ENCODE measurements around the gene TEK. TPM values are rescaled to one million over a fixed set of nuclear protein-coding genes. Genes with fewer than 3 reads are reported as not detected.

TEK gene
- total and polyA plus RNA-seq, 9 of the 15 experiments (the other 6 are each of a cell fraction or from before 2014, with no cell fraction given): 0.03 to 0.13 (median 0.06) TPM

GRCh38 chr9:27110181-27110580, 1.2 kb downstream of the TEK start:
- no peaks in the 10 kb centered on the region for H3K79me2 ChIP-seq (ENCODE audit: control insufficient read depth, insufficient read depth, low read length)
- no peak overlapping the region for H3K9ac ChIP-seq (ENCODE audit: insufficient read depth in 1 of 2, low read depth in 2 of 2, low read length in 2 of 2)
- H3K4me2 ChIP-seq (ENCODE audit: insufficient read depth, low read length): no peak overlapping the region
- no peak overlapping the region for H3K4me3 ChIP-seq
- H3K4me1 ChIP-seq (replicated peaks in 1 of 2; ENCODE audit: control insufficient read depth in 2 of 2, insufficient read depth in 2 of 2, low read length in 2 of 2): no peaks in the 10 kb centered on the region
- no peaks in the 10 kb centered on the region for H3K36me3 ChIP-seq (ENCODE audit: control insufficient read depth, insufficient read depth, low read length)
- BruUV-seq (replicated peaks): no TSS peak
- no peaks in the 10 kb centered on the region for H4K20me1 ChIP-seq (replicated peaks; ENCODE audit: control insufficient read depth, insufficient read depth, low read length)
- H3K9me3 ChIP-seq (replicated peaks; ENCODE audit: control insufficient read depth, insufficient read depth, low read depth, low read length): no peaks in the 10 kb centered on the region
- H3K9me1 ChIP-seq (ENCODE audit: control insufficient read depth, insufficient read depth, low read length): no peaks in the 10 kb centered on the region
- in situ Hi-C loops (cut with MboI) (no loop called here), intact Hi-C loops (cut with micrococcal nuclease) (no loop called here)
- no peak for TF ChIP-seq MTF1 (CRISPR knock-in tag; IDR thresholded peaks at IDR 0.05; ENCODE audit: borderline replicate concordance)
- no peak for TF ChIP-seq CREBBP (IDR thresholded peaks at IDR 0.05; ENCODE audit: low read depth, low read length)
- TF ChIP-seq KLF1 (tag; IDR thresholded peaks at IDR 0.05): no peak
- TF ChIP-seq POLR3A (IDR thresholded peaks at IDR 0.05; ENCODE audit: borderline replicate concordance, extremely low read depth, insufficient read depth, insufficient read length): no peak
- no peak for TF ChIP-seq SMARCC2 (IDR thresholded peaks at IDR 0.05; ENCODE audit: low read depth)
- no peak for TF ChIP-seq TEAD2 (tag; IDR thresholded peaks at IDR 0.05)
- TF ChIP-seq CBFA2T3 (IDR thresholded peaks at IDR 0.05): no peak
- no peak for TF ChIP-seq TGIF2 (CRISPR knock-in tag; IDR thresholded peaks at IDR 0.05)
- no peak for TF ChIP-seq ZNF175 (CRISPR knock-in tag; IDR thresholded peaks at IDR 0.05; ENCODE audit: low read depth)
- TF ChIP-seq RNF219 (CRISPR knock-in tag; IDR thresholded peaks at IDR 0.05): no peak
- TF ChIP-seq, protein P1, sequence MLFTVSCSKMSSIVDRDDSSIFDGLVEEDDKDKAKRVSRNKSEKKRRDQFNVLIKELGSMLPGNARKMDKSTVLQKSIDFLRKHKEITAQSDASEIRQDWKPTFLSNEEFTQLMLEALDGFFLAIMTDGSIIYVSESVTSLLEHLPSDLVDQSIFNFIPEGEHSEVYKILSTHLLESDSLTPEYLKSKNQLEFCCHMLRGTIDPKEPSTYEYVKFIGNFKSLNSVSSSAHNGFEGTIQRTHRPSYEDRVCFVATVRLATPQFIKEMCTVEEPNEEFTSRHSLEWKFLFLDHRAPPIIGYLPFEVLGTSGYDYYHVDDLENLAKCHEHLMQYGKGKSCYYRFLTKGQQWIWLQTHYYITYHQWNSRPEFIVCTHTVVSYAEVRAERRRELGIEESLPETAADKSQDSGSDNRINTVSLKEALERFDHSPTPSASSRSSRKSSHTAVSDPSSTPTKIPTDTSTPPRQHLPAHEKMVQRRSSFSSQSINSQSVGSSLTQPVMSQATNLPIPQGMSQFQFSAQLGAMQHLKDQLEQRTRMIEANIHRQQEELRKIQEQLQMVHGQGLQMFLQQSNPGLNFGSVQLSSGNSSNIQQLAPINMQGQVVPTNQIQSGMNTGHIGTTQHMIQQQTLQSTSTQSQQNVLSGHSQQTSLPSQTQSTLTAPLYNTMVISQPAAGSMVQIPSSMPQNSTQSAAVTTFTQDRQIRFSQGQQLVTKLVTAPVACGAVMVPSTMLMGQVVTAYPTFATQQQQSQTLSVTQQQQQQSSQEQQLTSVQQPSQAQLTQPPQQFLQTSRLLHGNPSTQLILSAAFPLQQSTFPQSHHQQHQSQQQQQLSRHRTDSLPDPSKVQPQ (CRISPR knock-in tag; IDR thresholded peaks at IDR 0.05; ENCODE audit: borderline replicate concordance): no peak
- no peak for TF ChIP-seq CC2D1A (IDR thresholded peaks at IDR 0.05)
- TF ChIP-seq RBM39 (optimal IDR thresholded peaks at IDR 0.05; ENCODE audit: low read depth, low read length): no peak
- no peak for TF ChIP-seq TCFL5 (CRISPR knock-in tag; conservative IDR thresholded peaks at IDR 0.05)
- no peak for TF ChIP-seq THRA (IDR thresholded peaks at IDR 0.05)
- TF ChIP-seq ZNF134 (CRISPR knock-in tag; conservative IDR thresholded peaks at IDR 0.05): no peak
- TF ChIP-seq ZNF780A (CRISPR knock-in tag; IDR thresholded peaks at IDR 0.05): no peak
- ChIA-PET CTCF (ENCODE audit: low intra/inter-chr PET ratio) (no interaction called here), POLR2A (no interaction called here)
- no peak overlapping the region for H2AFZ ChIP-seq (ENCODE audit: low read depth, low read length)
- FAIRE-seq (no peak), ATAC-seq (no peak), DNase-seq (ENCODE audit: extremely low read depth in 1 of 4, low spot score in 3 of 4) (no peak)
- H3K27ac ChIP-seq (ENCODE audit: extremely low read depth, low read depth, low read length): no peak overlapping the region
- WGBS (ENCODE audit: insufficient coverage, low coverage, missing lambda C conversion rate): 0% methylated on average over 2 of the region's 4 CpGs
- H3K27me3 ChIP-seq (ENCODE audit: control insufficient read depth in 2 of 2, insufficient read depth in 2 of 2, low read length in 2 of 2): no peaks in the 10 kb centered on the region
